Upper lobe of right lung (tissue), 1 donor: ENCODE measurements around the gene TRPV4. TPM values are rescaled to one million over a fixed set of nuclear protein-coding genes. Genes with fewer than 3 reads are reported as not detected.

Experiments
- ATAC-seq: fragments of 200-7000 bp; cut with Tn5 transposase; one replicate; pipeline ENCODE4 v1.9.1; 2020; ENCODE audit warnings: mild to moderate bottlenecking, moderate library complexity
- DNase-seq: peaks from one replicate; pipeline ENCODE4 v3.0.0-alpha.2; 2020
- H3K27ac ChIP-seq: fragments of 200-600 bp; one replicate; pipeline ENCODE4 v1.8.0; 2022
- H3K27me3 ChIP-seq: fragments of 200-600 bp; one replicate; pipeline ENCODE4 v1.8.0; 2022; ENCODE audit warnings: mild to moderate bottlenecking
- H3K36me3 ChIP-seq: fragments of 200-600 bp; one replicate; pipeline ENCODE4 v1.8.0; 2022
- H3K4me1 ChIP-seq: fragments of 200-600 bp; one replicate; pipeline ENCODE4 v1.8.0; 2022
- H3K4me3 ChIP-seq: fragments of 200-600 bp; one replicate; pipeline ENCODE4 v1.8.0; 2022; ENCODE audit warnings: mild to moderate bottlenecking
- H3K9me3 ChIP-seq: fragments of 200-600 bp; one replicate; pipeline ENCODE4 v1.8.0; 2022
- intact Hi-C: fragments of 100-400 bp; cut with DNase I; formaldehyde crosslinking; loops from one replicate; pipeline ENCODE4 v1.11.0; 2022
- total RNA-seq: library from RNA; stranded (reverse); fragmentation: NEBNext Ultra II Directional; extraction: Animal tissue kit (Norgen Biotek cat#: 25700); gene quantifications from one replicate; pipeline ENCODE4 v1.2.1, GENCODE V29; 2021
- TF ChIP-seq, protein P1 (sequence below): fragments of 200-600 bp; IDR thresholded peaks from one replicate; pipeline ENCODE4 v1.8.0; 2022; ENCODE audit warnings: antibody characterized with exemption
- donor health status: DM: no; HTN: yes; CAD: no; lungs with severe emphysema.

The TRPV4 gene
- total RNA-seq, 1 donor from 2014 or later: 4.5 TPM

DNA sequence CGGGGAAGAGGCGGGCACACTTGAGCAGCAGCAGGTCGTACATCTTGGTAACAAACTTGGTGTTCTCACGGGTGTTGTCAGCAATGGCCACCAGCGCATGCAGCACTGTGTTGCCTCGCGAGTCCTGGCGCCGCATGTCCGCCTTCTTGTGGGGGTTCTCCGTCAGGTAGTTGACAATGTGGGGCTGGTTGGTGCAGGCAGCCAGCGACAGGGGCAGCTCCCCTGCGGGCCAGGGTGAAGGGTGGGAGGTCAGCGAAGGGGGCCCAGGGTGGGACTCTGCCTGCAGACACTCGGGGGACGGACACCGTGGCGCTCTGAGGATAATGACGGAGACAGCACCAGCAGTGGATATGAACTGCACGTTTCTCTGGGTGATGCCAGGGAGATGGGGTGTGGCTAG, 34.5 kb downstream of the TRPV4 start:
- Histone ChIP-seq H3K4me1 (no peaks in the 10 kb centered on the region), H3K27ac (no peak overlapping the region), H3K27me3 (no peaks in the 10 kb centered on the region), H3K36me3 (no peaks in the 10 kb centered on the region), H3K9me3 (no peaks in the 10 kb centered on the region), H3K4me3 (no peak overlapping the region)
- intact Hi-C loops: no loop called here
- DNase-seq (no peak), ATAC-seq (no peak)
- TF ChIP-seq, protein P1, sequence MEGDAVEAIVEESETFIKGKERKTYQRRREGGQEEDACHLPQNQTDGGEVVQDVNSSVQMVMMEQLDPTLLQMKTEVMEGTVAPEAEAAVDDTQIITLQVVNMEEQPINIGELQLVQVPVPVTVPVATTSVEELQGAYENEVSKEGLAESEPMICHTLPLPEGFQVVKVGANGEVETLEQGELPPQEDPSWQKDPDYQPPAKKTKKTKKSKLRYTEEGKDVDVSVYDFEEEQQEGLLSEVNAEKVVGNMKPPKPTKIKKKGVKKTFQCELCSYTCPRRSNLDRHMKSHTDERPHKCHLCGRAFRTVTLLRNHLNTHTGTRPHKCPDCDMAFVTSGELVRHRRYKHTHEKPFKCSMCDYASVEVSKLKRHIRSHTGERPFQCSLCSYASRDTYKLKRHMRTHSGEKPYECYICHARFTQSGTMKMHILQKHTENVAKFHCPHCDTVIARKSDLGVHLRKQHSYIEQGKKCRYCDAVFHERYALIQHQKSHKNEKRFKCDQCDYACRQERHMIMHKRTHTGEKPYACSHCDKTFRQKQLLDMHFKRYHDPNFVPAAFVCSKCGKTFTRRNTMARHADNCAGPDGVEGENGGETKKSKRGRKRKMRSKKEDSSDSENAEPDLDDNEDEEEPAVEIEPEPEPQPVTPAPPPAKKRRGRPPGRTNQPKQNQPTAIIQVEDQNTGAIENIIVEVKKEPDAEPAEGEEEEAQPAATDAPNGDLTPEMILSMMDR: no peak

DNA sequence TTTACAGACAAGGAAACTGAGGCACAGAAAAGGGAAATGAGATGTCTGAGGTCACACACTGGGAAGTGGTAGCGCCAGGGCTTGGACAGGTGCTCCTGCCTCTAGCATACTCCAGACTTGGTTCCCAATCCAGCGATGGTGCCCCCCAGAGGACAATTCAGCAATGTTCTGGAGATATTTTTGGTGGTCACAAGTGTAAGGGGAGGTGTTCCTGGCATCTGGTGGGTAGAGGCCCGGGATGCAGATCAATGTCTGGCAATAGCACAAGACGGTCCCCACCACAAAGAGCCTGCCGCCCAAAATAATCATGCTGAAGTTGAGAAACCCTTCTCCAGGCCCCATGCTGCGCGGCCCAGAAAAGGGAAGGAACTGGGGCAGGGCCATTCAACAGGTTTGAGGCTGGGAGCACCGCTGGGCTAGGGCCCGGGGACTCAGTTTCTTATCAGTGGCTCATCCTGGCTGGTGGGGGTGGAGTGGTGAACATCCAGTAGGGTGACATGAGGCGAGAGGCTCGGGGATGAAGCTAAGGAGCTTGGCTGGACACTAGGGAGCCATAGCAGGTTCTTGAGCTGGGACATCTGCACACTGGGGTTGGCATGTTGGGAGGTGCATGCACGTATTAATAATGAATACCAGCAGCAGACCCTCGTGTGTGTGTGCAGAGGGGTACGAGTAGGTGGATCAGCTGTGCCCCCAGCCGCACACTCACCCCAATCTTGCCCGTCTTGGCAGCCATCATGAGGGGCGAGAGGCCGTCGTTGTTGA, 35.1 kb downstream of the TRPV4 start:
- H3K27ac ChIP-seq: no peak overlapping the region
- H3K4me3 ChIP-seq: no peak overlapping the region
- ATAC-seq: no peak
- no peaks in the 10 kb centered on the region for H3K27me3 ChIP-seq
- H3K9me3 ChIP-seq: no peaks in the 10 kb centered on the region
- TF ChIP-seq, protein P1: no peak
- H3K36me3 ChIP-seq: no peaks in the 10 kb centered on the region
- H3K4me1 ChIP-seq: no peaks in the 10 kb centered on the region
- intact Hi-C loops: no loop called here
- no peak for DNase-seq

DNA sequence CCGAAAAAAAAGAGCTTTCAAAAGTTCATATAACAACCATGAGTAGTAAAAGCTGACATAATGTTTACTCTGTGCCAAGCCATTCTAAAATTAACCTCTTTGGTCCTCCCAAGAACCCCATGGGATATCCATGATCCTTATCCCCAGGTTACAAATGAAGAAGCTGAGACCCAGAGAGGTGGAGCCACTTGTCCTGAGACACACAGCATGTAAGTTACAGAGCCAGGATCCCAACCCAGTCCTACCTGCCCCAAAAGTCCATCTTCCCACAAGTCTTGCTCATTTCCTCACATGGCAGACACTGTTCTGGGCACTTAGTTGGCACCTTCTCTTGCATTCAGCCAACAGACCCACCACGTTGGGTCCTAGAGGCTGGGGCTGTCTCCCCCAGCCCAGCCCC, 37.1 kb downstream of the TRPV4 start:
- TF ChIP-seq, protein P1: no peak
- Histone ChIP-seq H3K36me3 (no peaks in the 10 kb centered on the region), H3K27ac (no peak overlapping the region), H3K4me3 (no peak overlapping the region), H3K27me3 (no peaks in the 10 kb centered on the region), H3K4me1 (no peaks in the 10 kb centered on the region), H3K9me3 (no peaks in the 10 kb centered on the region)
- intact Hi-C loops: no loop called here
- DNase-seq (no peak), ATAC-seq (no peak)

DNA sequence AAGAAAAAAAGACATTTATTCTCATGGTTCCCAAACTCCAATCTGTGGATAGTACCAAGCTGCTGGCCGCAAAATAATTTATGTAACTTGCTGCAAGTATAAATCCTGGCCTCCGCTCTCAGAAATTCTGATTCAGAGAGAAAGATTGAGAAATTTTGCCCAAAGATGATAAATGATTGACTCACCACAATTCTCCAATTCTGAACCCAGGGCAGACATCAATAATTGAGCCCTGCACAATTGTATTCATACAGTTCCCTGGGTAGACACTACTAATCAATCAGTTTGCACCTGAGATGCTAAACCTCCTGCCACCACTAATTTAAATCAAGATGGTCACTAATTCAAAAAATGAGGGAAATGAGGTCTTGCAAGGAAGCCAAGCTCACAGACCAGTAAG, 38.2 kb downstream of the TRPV4 start:
- intact Hi-C loops: no loop called here
- Histone ChIP-seq H3K27me3 (no peaks in the 10 kb centered on the region), H3K36me3 (no peaks in the 10 kb centered on the region), H3K9me3 (no peaks in the 10 kb centered on the region), H3K4me3 (no peak overlapping the region), H3K4me1 (no peaks in the 10 kb centered on the region), H3K27ac (no peak overlapping the region)
- TF ChIP-seq, protein P1: no peak
- ATAC-seq (no peak), DNase-seq (no peak)

DNA sequence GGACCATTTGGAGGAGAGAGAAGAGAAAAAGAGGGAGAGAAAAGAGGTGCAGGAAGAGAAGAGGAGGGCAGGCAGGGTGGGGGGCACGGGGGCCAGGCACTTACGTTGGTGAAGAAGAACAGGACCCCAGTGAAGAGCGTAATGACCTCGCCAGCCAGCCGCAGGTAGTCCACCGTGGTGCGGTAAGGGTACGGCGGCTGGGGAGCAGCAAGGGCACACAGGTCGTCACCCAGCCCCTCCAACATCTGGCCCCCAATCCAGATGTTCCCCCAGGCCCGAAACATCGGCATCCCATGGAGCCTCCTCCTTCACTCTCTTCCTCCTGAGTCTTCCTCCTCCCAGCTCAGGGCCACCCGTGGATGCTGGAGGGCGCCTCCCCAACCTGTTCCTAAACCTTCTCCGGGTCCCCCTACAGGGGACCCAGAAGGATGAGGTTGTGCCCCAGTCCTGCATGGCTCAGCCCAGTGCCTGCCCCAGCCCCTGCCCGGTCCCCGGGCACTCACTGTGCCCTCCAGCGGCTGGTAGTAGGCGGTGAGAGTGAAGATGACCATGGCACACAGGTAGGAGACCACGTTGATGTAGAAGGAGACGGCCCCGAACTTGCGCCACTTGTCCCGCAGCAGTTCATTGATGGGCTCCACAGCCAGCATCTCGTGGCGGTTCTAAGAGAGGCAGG, 39.2 kb downstream of the TRPV4 start:
- Histone ChIP-seq H3K9me3 (no peaks in the 10 kb centered on the region), H3K4me3 (no peak overlapping the region), H3K27ac (no peak overlapping the region), H3K36me3 (no peaks in the 10 kb centered on the region), H3K4me1 (no peaks in the 10 kb centered on the region), H3K27me3 (no peaks in the 10 kb centered on the region)
- intact Hi-C loops: no loop called here
- no peak for DNase-seq
- ATAC-seq: no peak
- TF ChIP-seq, protein P1: no peak
